RWPE2 (cell line): ENCODE data around the gene OR1D5.

Experiments used
- ATAC-seq: fragments of 200-7000 bp; cut with Tn5 transposase; 3 replicates; pipeline ENCODE4 v1.9.1; 2021; ENCODE audit warnings: low read depth
- DNase-seq: peaks from one replicate; pipeline ENCODE4 v3.0.0-alpha.2; 2020; ENCODE audit warnings: low spot score
- H3K27ac ChIP-seq: fragments of 450-650 bp; 2 replicates; pipeline ENCODE4 v1.5.1; 2017; ENCODE audit warnings: mild to moderate bottlenecking; ENCODE audit not compliant: poor library complexity, severe bottlenecking
- H3K27me3 ChIP-seq: fragments of 250-450 bp; sonication (Bioruptor Pico); 2 replicates; pipeline ENCODE4 v1.5.1; 2021; ENCODE audit warnings: mild to moderate bottlenecking, moderate library complexity; ENCODE audit not compliant: insufficient read depth, poor library complexity, severe bottlenecking
- H3K36me3 ChIP-seq: fragments of 250-450 bp; sonication (Bioruptor Pico); 2 replicates; pipeline ENCODE4 v1.5.1; 2020; ENCODE audit warnings: low read depth, mild to moderate bottlenecking, moderate library complexity
- H3K4me1 ChIP-seq: fragments of 250-450 bp; sonication (Bioruptor Pico); 2 replicates; pipeline ENCODE4 v1.5.1; 2021; ENCODE audit warnings: mild to moderate bottlenecking, moderate library complexity; ENCODE audit not compliant: insufficient read depth, poor library complexity, severe bottlenecking
- H3K4me3 ChIP-seq: fragments of 250-450 bp; sonication (Bioruptor Pico); 2 replicates; pipeline ENCODE4 v1.5.1; 2021; ENCODE audit warnings: mild to moderate bottlenecking, moderate library complexity; ENCODE audit not compliant: severe bottlenecking
- H3K9me3 ChIP-seq: fragments of 250-450 bp; sonication (Bioruptor Pico); 2 replicates; pipeline ENCODE4 v1.5.1; 2021; ENCODE audit warnings: mild to moderate bottlenecking, moderate library complexity; ENCODE audit not compliant: severe bottlenecking
- CTCF ChIP-seq: fragments of 450-650 bp; IDR thresholded peaks from one replicate; pipeline ENCODE4 v1.5.1; 2017; ENCODE audit warnings: mild to moderate bottlenecking, moderate library complexity; ENCODE audit not compliant: poor library complexity, severe bottlenecking

Gene OR1D5

GRCh38 chr17:3026125-3026855, 37.1 kb downstream of the OR1D5 start:
- H3K27me3 ChIP-seq: no peaks in the 10 kb centered on the region
- H3K36me3 ChIP-seq: peaks cover 53% of the 10 kb centered on the region
- no peaks in the 10 kb centered on the region for H3K9me3 ChIP-seq
- no peak for TF ChIP-seq CTCF
- peaks cover 10% of the 10 kb centered on the region for H3K4me1 ChIP-seq
- DNase-seq (peak; percentile 46), ATAC-seq (no peak; the same call in 2 of the 3 replicates)
- no peak overlapping the region for H3K4me3 ChIP-seq
- H3K27ac ChIP-seq: no peak overlapping the region

GRCh38 chr17:3025421-3026124, 37.8 kb downstream of the OR1D5 start:
- no peak for TF ChIP-seq CTCF

GRCh38 chr17:3024346-3024745, 39.1 kb downstream of the OR1D5 start:
- peaks cover 55% of the 10 kb centered on the region for H3K36me3 ChIP-seq
- TF ChIP-seq CTCF: no peak
- H3K4me3 ChIP-seq: no peak overlapping the region
- H3K9me3 ChIP-seq: no peaks in the 10 kb centered on the region
- H3K27ac ChIP-seq: no peak overlapping the region
- no peaks in the 10 kb centered on the region for H3K27me3 ChIP-seq
- DNase-seq: no peak
- ATAC-seq: no peak
- H3K4me1 ChIP-seq: no peaks in the 10 kb centered on the region

More at GRCh38 chr17:3025421-3026124, 37.8 kb downstream of the OR1D5 start:
- H3K36me3 ChIP-seq: peaks cover 56% of the 10 kb centered on the region
- no peak for DNase-seq
- H3K9me3 ChIP-seq: no peaks in the 10 kb centered on the region
- H3K27me3 ChIP-seq: no peaks in the 10 kb centered on the region
- no peak overlapping the region for H3K27ac ChIP-seq
- peaks cover 10% of the 10 kb centered on the region for H3K4me1 ChIP-seq
- no peak for ATAC-seq
- no peak overlapping the region for H3K4me3 ChIP-seq

GRCh38 chr17:3022197-3022596, 41.2 kb downstream of the OR1D5 start:
- DNase-seq (no peak), ATAC-seq (no peak)
- Histone ChIP-seq H3K4me1 (no peaks in the 10 kb centered on the region), H3K27me3 (no peaks in the 10 kb centered on the region), H3K36me3 (peaks cover 61% of the 10 kb centered on the region), H3K4me3 (no peak overlapping the region), H3K9me3 (no peaks in the 10 kb centered on the region), H3K27ac (no peak overlapping the region)
- TF ChIP-seq CTCF: no peak

GRCh38 chr17:3020381-3020780, 43.0 kb downstream of the OR1D5 start:
- Histone ChIP-seq H3K4me1 (no peaks in the 10 kb centered on the region), H3K36me3 (peaks cover 80% of the 10 kb centered on the region), H3K4me3 (no peak overlapping the region), H3K9me3 (no peaks in the 10 kb centered on the region), H3K27me3 (no peaks in the 10 kb centered on the region), H3K27ac (no peak overlapping the region)
- ATAC-seq (no peak), DNase-seq (peak; percentile 20)
- TF ChIP-seq CTCF: no peak
